Caco-2 (cell line): ENCODE data around the gene VWA5B1. TPM values are rescaled to one million over a fixed set of nuclear protein-coding genes. Genes with fewer than 3 reads are reported as not detected.

ENCODE experiments used
- BruUV-seq: library from RNA; stranded (reverse); fragments of 400-500 nt; replicated peaks from 2 replicates; lab custom pipeline; 2021; lab: Mats Ljungman, UMichigan
- CTCF ChIA-PET: fragments of 300-600 bp; sonication (Branson Sonifier 250); formaldehyde crosslinking; loops from one replicate; lab custom pipeline; 2022; ENCODE audit warnings: antibody characterized with exemption; lab: Charles Lee
- POLR2A ChIA-PET: fragments of 300-600 bp; sonication (Branson Sonifier 250); formaldehyde crosslinking; loops from one replicate; lab custom pipeline; 2022; ENCODE audit warnings: antibody characterized with exemption; lab: Charles Lee
- DNase-seq, 2 experiments: peaks; one replicate each; pipeline versions ENCODE4 v3.0.0 to v3.0.0-alpha.2; 2020 to 2022
- H3K27me3 ChIP-seq: replicated peaks from 2 replicates; pipeline ENCODE4 v1.6.0; 2011; ENCODE audit warnings: low read length; ENCODE audit not compliant: control insufficient read depth, insufficient read depth
- H3K36me3 ChIP-seq: 2 replicates; pipeline ENCODE4 v1.5.1; 2011; ENCODE audit warnings: low read length; ENCODE audit not compliant: control insufficient read depth, insufficient read depth
- H3K4me1 ChIP-seq: fragments of 250-450 bp; sonication (Bioruptor Pico); 2 replicates; pipeline ENCODE4 v1.5.1; 2020; ENCODE audit warnings: mild to moderate bottlenecking
- H3K4me3 ChIP-seq: 2 replicates; pipeline ENCODE4 v1.5.1; 2011; ENCODE audit warnings: low read depth, mild to moderate bottlenecking, control low read depth, low read length
- H3K9me3 ChIP-seq: fragments of 250-450 bp; sonication (Bioruptor Pico); 2 replicates; pipeline ENCODE4 v1.5.1; 2020; ENCODE audit warnings: mild to moderate bottlenecking, moderate library complexity
- H3K27ac Mint-ChIP-seq: one replicate; pipeline ENCODE4 v1.8.0; 2022; ENCODE audit warnings: mixed read lengths; ENCODE audit not compliant: unreplicated experiment
- H3K27me3 Mint-ChIP-seq: one replicate; pipeline ENCODE4 v1.8.0; 2022; ENCODE audit warnings: mixed read lengths; ENCODE audit not compliant: insufficient read depth, unreplicated experiment
- H3K36me3 Mint-ChIP-seq: one replicate; pipeline ENCODE4 v1.8.0; 2022; ENCODE audit warnings: mild to moderate bottlenecking, mixed read lengths; ENCODE audit not compliant: insufficient read depth, unreplicated experiment
- H3K4me1 Mint-ChIP-seq: one replicate; pipeline ENCODE4 v1.8.0; 2022; ENCODE audit warnings: low read depth, mixed read lengths; ENCODE audit not compliant: unreplicated experiment
- H3K4me3 Mint-ChIP-seq: one replicate; pipeline ENCODE4 v1.8.0; 2022; ENCODE audit warnings: mild to moderate bottlenecking, moderate library complexity, mixed read lengths; ENCODE audit not compliant: unreplicated experiment
- H3K9me3 Mint-ChIP-seq: one replicate; pipeline ENCODE4 v1.8.0; 2022; ENCODE audit warnings: mixed read lengths; ENCODE audit not compliant: unreplicated experiment
- CTCF ChIP-seq, 2 experiments: fragments of 200-600 bp in 1 of 2; IDR thresholded peaks; 1 replicate in 1 of 2; 2 replicates in 1 of 2; pipeline versions ENCODE4 v1.5.1 to v1.8.0; 2011 to 2022; ENCODE audit warnings: antibody characterized with exemption in 1 of 2, control low read depth in 1 of 2, inconsistent platforms in 1 of 2, low read depth in 1 of 2, low read length in 1 of 2, mild to moderate bottlenecking in 1 of 2, moderate library complexity in 1 of 2; ENCODE audit not compliant: insufficient read depth in 1 of 2, severe bottlenecking in 1 of 2, unreplicated experiment in 1 of 2
- intact Hi-C: fragments of 100-400 bp; cut with micrococcal nuclease; formaldehyde crosslinking; loops from one replicate; pipeline ENCODE4 v1.10.0; 2022; ENCODE audit not compliant: unreplicated experiment
- total RNA-seq: library from RNA; stranded (reverse); gene quantifications from 2 replicates; pipeline ENCODE4 v1.2.3, GENCODE V29; 2022

VWA5B1 gene
- total RNA-seq, 1 experiment from 2014 or later, result not detected

DNA sequence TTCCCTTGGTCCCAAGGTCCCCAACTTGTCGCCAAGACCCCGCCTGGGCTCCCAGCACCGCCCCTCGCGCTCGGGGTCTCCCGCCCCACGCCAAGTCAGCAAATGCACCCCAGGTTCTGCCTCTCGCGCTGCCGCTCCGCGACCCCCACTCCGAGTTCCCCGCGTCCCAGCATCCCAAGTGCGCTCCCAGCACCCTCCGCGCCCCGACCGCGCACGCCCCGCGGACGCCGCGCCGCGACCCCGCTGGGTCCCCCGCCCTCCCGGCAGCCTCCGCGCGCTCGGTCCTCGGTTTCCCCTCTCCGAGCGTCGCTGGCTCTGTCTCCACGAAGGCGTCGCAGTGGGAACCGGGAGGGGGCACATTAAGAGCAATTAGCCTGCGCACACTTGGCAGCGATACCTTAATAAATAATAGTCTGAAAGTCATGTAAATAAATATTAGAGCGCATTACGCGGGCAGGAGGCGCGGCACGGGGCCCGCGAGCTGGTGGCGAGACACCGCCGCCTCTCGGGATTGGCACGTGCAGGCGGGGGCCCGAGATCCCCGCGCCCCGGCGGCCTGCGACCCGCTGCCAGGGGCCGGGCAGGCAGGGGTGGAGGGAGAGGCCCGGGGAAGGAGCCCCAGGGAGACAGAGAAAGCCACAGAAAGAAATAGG lies 75.9 kb downstream of the VWA5B1 start:
- peak overlapping the region; percentile 80 for H3K4me3 Mint-ChIP-seq
- no peaks in the 10 kb centered on the region for H3K9me3 Mint-ChIP-seq
- no peak for TF ChIP-seq CTCF (IDR thresholded peaks at IDR 0.05; ENCODE audit: insufficient read depth in 1 of 2, low read depth in 1 of 2, low read length in 1 of 2, severe bottlenecking in 1 of 2, unreplicated experiment in 1 of 2)
- Histone ChIP-seq H3K4me3 (peak overlapping the region; percentile 22), H3K4me1 (no peaks in the 10 kb centered on the region), H3K9me3 (no peaks in the 10 kb centered on the region), H3K36me3 (no peaks in the 10 kb centered on the region), H3K27me3 (no peaks in the 10 kb centered on the region; the same call in 1 of the 2 replicates)
- no peak for DNase-seq
- POLR2A ChIA-PET, result no interaction called here
- CTCF ChIA-PET, result no interaction called here
- no TSS peak for BruUV-seq
- peaks cover 21% of the 10 kb centered on the region for H3K27me3 Mint-ChIP-seq
- intact Hi-C loops, result loop anchor here (10.0 kb wide), 2 partner anchors 68 to 152 kb away; no protein-coding TSS in a partner anchor
- no peak overlapping the region for H3K27ac Mint-ChIP-seq
- H3K36me3 Mint-ChIP-seq, result no peaks in the 10 kb centered on the region
- peaks cover 9% of the 10 kb centered on the region for H3K4me1 Mint-ChIP-seq

GRCh38 chr1:20367116-20367585 lies 76.5 kb downstream of the VWA5B1 start:
- BruUV-seq, result no TSS peak
- CTCF ChIA-PET, result interaction anchor here (0.8 kb wide), 1 partner anchor 119 kb away, joined by 3 read pairs; the partner anchor contains the start of gene CAMK2N1
- peak; percentile 67 to 69 for DNase-seq
- Histone ChIP-seq H3K9me3 (no peaks in the 10 kb centered on the region), H3K4me3 (peak overlapping the region; percentile 22), H3K36me3 (no peaks in the 10 kb centered on the region), H3K4me1 (no peaks in the 10 kb centered on the region), H3K27me3 (no peaks in the 10 kb centered on the region; the same call in 1 of the 2 replicates)
- peak overlapping the region; percentile 80 for H3K4me3 Mint-ChIP-seq
- H3K4me1 Mint-ChIP-seq, result peaks cover 9% of the 10 kb centered on the region
- intact Hi-C loops, result loop anchor here (10.0 kb wide), 2 partner anchors 68 to 152 kb away; no protein-coding TSS in a partner anchor
- peaks cover 21% of the 10 kb centered on the region for H3K27me3 Mint-ChIP-seq
- H3K27ac Mint-ChIP-seq, result no peak overlapping the region
- peak in 1 of 2 experiments; percentile 80 for TF ChIP-seq CTCF (IDR thresholded peaks at IDR 0.05; ENCODE audit: insufficient read depth in 1 of 2, low read depth in 1 of 2, low read length in 1 of 2, severe bottlenecking in 1 of 2, unreplicated experiment in 1 of 2)
- POLR2A ChIA-PET, result no interaction called here
- H3K36me3 Mint-ChIP-seq, result no peaks in the 10 kb centered on the region
- H3K9me3 Mint-ChIP-seq, result no peaks in the 10 kb centered on the region

GRCh38 chr1:20367626-20368025 lies 77.0 kb downstream of the VWA5B1 start:
- no peaks in the 10 kb centered on the region for H3K36me3 ChIP-seq
- no peaks in the 10 kb centered on the region; the same call in 1 of the 2 replicates for H3K27me3 ChIP-seq
- H3K27me3 Mint-ChIP-seq, result peaks cover 21% of the 10 kb centered on the region
- no peaks in the 10 kb centered on the region for H3K36me3 Mint-ChIP-seq
- no TSS peak for BruUV-seq
- intact Hi-C loops, result loop anchor here (10.0 kb wide), 2 partner anchors 67 to 153 kb away; no protein-coding TSS in a partner anchor
- H3K4me1 ChIP-seq, result no peaks in the 10 kb centered on the region
- no peak for TF ChIP-seq CTCF (IDR thresholded peaks at IDR 0.05; ENCODE audit: insufficient read depth in 1 of 2, low read depth in 1 of 2, low read length in 1 of 2, severe bottlenecking in 1 of 2, unreplicated experiment in 1 of 2)
- peaks cover 9% of the 10 kb centered on the region for H3K4me1 Mint-ChIP-seq
- peak overlapping the region; percentile 80 for H3K4me3 Mint-ChIP-seq
- CTCF ChIA-PET, result interaction anchor here (0.8 kb wide), 1 partner anchor 118 kb away, joined by 3 read pairs; the partner anchor contains the start of gene CAMK2N1
- no peak overlapping the region for H3K4me3 ChIP-seq
- H3K27ac Mint-ChIP-seq, result no peak overlapping the region
- POLR2A ChIA-PET, result no interaction called here
- no peaks in the 10 kb centered on the region for H3K9me3 Mint-ChIP-seq
- DNase-seq, result no peak
- no peaks in the 10 kb centered on the region for H3K9me3 ChIP-seq
